ENCODE measurements around the gene CCNG2.

- TF ChIP-seq, protein P1, sequence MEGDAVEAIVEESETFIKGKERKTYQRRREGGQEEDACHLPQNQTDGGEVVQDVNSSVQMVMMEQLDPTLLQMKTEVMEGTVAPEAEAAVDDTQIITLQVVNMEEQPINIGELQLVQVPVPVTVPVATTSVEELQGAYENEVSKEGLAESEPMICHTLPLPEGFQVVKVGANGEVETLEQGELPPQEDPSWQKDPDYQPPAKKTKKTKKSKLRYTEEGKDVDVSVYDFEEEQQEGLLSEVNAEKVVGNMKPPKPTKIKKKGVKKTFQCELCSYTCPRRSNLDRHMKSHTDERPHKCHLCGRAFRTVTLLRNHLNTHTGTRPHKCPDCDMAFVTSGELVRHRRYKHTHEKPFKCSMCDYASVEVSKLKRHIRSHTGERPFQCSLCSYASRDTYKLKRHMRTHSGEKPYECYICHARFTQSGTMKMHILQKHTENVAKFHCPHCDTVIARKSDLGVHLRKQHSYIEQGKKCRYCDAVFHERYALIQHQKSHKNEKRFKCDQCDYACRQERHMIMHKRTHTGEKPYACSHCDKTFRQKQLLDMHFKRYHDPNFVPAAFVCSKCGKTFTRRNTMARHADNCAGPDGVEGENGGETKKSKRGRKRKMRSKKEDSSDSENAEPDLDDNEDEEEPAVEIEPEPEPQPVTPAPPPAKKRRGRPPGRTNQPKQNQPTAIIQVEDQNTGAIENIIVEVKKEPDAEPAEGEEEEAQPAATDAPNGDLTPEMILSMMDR (IDR thresholded peaks at IDR 0.05; ENCODE audit: low read length): no peak
- no peak for TF ChIP-seq EZH2 (optimal IDR thresholded peaks at IDR 0.05; ENCODE audit: low read depth, low read length)
Measured at GRCh38 chr4:77181720-77182119, 24.7 kb downstream of the CCNG2 start.
